GM10248 (cell line): Measurements from ENCODE around the gene SH3BGRL3.
"Not testable (repeated sequence)": the region's sequence is repeated elsewhere in the genome, so short reads cannot be mapped to it uniquely, and the experiment has no call there.

ENCODE experiments used
- CTCF ChIA-PET: fragments of 300-600 bp; sonication (Branson Sonifier 250); formaldehyde crosslinking; extraction: SDS; loops from one replicate; lab custom pipeline; 2021; ENCODE audit warnings: antibody characterized with exemption; lab: Yijun Ruan, JAX
- POLR2A ChIA-PET: fragments of 350-650 bp; sonication (Branson Sonifier 250); formaldehyde crosslinking; extraction: SDS; loops from one replicate; lab custom pipeline; 2020; ENCODE audit warnings: antibody characterized with exemption; lab: Yijun Ruan, JAX
- DNase-seq: peaks from one replicate; pipeline ENCODE4 v3.0.0; 2012; ENCODE audit errors: extremely low spot score
- CTCF ChIP-seq: IDR thresholded peaks from 2 replicates; pipeline ENCODE4 v1.5.1; 2012; ENCODE audit warnings: mild to moderate bottlenecking, low read depth; ENCODE audit errors: extremely low read depth, missing control alignments, control extremely low read depth

The SH3BGRL3 gene

DNA sequence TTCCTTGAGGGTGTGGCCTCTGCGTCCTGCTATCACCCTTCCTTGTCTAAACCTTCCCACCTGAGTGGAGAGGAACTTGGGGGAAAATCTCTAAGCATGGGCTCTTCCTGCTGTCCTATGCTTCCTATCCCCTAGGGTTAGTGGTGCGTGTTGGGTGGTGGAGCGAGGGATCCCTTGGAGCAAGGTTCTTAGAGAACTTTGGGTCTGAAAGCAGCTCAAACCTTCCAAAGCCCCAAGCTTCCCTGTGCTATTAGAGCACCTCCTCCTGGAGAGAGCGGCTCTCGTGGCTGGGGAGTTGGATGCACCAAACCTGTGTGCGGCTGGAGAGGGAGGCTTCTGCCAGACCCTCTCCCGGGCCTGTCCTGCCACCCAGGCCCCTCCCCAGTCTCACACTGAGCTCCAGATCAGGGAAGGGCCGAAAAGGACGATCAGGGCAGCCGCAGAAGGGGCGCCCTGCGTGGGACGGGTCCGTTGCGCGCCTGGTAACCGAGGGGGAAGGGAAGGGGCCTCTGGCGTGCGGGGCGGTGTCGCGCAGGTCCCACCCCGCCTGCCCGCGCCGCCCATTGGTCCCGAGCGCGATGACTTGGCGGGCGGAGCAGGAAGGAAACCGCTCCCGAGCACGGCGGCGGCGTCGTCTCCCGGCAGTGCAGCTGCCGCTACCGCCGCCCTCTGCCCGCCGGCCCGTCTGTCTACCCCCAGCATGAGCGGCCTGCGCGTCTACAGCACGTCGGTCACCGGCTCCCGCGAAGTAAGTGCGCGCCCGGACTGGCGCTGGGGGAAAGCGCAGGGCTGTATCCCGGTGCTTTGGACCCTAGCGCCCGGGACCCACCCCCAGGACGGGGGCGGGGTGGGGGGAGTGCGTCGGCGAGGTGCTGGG is at the start of gene SH3BGRL3:
TSS of gene SH3BGRL3 (plus strand) at position 631 of the 877 bp plus-strand sequence. CDS start at position 701, 70 bp downstream.
- TF ChIP-seq CTCF = peak; percentile 47
- ChIA-PET CTCF (interaction anchor here (1.0 to 21.9 kb wide), 12 partner anchors 9 to 145 kb away, joined by 3 to 690 read pairs (median 4); partner anchors contain the start of genes CD52, CEP85 and UBXN11), POLR2A (interaction anchor here (0.8 kb wide), 2 partner anchors 38 to 40 kb away, joined by 3 read pairs; partner anchors contain the start of gene CD52)
- peak; percentile 95 for DNase-seq

DNA sequence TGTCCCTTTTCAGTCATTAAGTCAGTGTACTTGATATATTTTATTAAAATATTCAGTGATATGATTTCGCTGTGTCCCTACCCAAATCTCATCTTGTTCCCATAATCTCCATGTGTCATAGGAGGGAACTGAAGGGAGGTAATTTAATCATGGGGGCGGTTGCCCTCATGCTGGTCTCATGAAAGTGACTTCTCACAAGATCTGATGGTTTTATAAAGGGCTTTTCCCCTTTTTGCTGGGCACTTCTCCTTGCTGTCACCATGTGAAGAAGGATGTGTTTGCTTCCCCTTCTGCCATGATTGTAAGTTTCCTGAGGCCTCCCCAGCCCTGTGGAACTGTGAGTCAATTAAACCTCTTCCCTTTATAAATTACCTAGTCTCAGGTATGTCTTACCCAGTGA is 49.2 kb upstream of the SH3BGRL3 start:
- CTCF ChIA-PET = interaction anchor here (0.7 to 1.1 kb wide), 2 partner anchors 61 to 185 kb away, joined by 3 to 5 read pairs; partner anchors contain the start of gene ZNF593
- DNase-seq, POLR2A ChIA-PET: not testable (repeated sequence)

- DNase-seq = peak; percentile 100
- peak; percentile 97 for TF ChIP-seq CTCF
- ChIA-PET CTCF (interaction anchor here (0.6 to 5.2 kb wide), 73 partner anchors 9 to 338 kb away, joined by 3 to 40 read pairs (median 4); partner anchors contain the start of genes C1orf232, CATSPER4, CD52 and CNKSR1), POLR2A (interaction anchor here (0.7 to 1.9 kb wide), 3 partner anchors 32 to 84 kb away, joined by 3 to 4 read pairs (median 4); partner anchors contain the start of gene CD52)
These were observed 45.8 kb upstream of the SH3BGRL3 start, which contains the start of gene CEP85 for GRCh38 chr1:26233903-26234643. TSS of gene CEP85 (plus strand) at chr1:26234200. CDS start at chr1:26239784, 5,584 bp downstream.

DNA sequence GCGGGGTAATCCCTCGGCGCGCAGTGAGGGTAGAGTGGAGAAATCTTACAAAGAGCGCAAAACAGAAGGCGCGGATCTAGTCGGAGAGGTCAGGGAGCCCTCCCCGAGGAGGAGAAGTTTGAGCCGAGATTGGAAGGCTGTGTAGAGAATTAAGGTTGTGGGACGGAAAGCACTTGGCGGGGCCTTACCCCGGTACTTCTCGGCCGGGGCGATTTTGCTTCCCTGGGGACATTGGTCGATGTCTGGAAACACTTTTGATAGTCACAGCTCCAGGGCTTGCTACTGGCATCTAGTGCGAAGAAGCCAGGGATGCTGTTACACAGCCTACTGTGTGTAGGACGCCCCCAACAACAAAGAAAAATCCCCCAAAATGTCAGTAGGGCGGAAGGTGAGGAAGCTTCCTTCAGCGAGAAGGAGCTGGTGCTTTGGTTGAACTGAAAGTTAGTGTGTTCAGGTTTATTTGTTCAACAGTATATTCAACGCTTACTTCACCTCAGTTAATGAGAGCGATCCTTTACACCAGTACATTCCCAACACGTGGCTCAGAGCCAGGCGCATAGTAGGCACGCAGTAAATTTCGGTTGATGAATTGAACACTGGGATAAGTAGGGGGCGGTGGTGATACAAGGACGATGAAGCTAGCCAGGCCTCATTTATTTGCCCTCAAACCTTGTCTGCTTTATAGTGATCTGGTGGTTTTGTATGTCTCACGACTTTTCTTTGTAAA is 45.1 kb upstream of the SH3BGRL3 start:
- ChIA-PET CTCF (interaction anchor here (0.6 to 5.2 kb wide), 72 partner anchors 8 to 338 kb away, joined by 3 to 40 read pairs (median 4); partner anchors contain the start of genes C1orf232, CATSPER4, CD52 and CNKSR1), POLR2A (interaction anchor here (0.6 to 1.9 kb wide), 3 partner anchors 31 to 91 kb away, joined by 3 to 4 read pairs (median 4); partner anchors contain the start of gene CD52)
- peak; percentile 16 for TF ChIP-seq CTCF
- peak; percentile 28 for DNase-seq

GRCh38 chr1:26237230-26237966 is 42.5 kb upstream of the SH3BGRL3 start:
- no peak for DNase-seq
- CTCF ChIA-PET = interaction anchor here (0.9 to 2.0 kb wide), 4 partner anchors 10 to 84 kb away, joined by 3 to 7 read pairs (median 6); partner anchors contain the start of gene ZNF593

More at GRCh38 chr1:26237230-26237966, 42.5 kb upstream of the SH3BGRL3 start:
- POLR2A ChIA-PET = no interaction called here
- no peak for TF ChIP-seq CTCF
